IMR-90 (cell line): ENCODE measurements around the gene BBS5. TPM values are rescaled to one million over a fixed set of nuclear protein-coding genes. Genes with fewer than 3 reads are reported as not detected.
A peak's percentile ranks its signal among the peaks of the same experiment; 100 is the strongest.

Experiments used
- ATAC-seq: fragments of 200-7000 bp; cut with Tn5 transposase; 2 replicates; pipeline ENCODE4 v1.9.1; 2020; ENCODE audit warnings: low read depth, mild to moderate bottlenecking, moderate library complexity
- BruUV-seq: library from RNA; stranded (reverse); fragments of 400-500 nt; replicated peaks from 2 replicates; lab custom pipeline; 2021; lab: Mats Ljungman, UMichigan
- CTCF ChIA-PET: fragments of 300-600 bp; formaldehyde crosslinking; extraction: SDS; loops from one replicate; lab custom pipeline; 2021; ENCODE audit warnings: antibody characterized with exemption; lab: Yijun Ruan, JAX
- POLR2A ChIA-PET: fragments of 300-600 bp; sonication (Branson Sonifier 250); formaldehyde crosslinking; loops from one replicate; lab custom pipeline; 2022; ENCODE audit warnings: antibody characterized with exemption; ENCODE audit not compliant: unreplicated experiment; lab: Charles Lee
- DNase-seq: peaks from one replicate; pipeline ENCODE4 v3.0.0; 2013
- H2AFZ ChIP-seq: replicated peaks from 2 replicates; pipeline ENCODE3; 2013; ENCODE audit warnings: low read length, mild to moderate bottlenecking; ENCODE audit not compliant: poor library complexity
- H2AK5ac ChIP-seq: 2 replicates; pipeline ENCODE4 v1.6.1; 2013; ENCODE audit warnings: low read depth, low read length, inconsistent platforms
- H2AK9ac ChIP-seq: replicated peaks from 2 replicates; pipeline ENCODE3; 2013; ENCODE audit warnings: mild to moderate bottlenecking, low read depth, low read length, moderate library complexity; ENCODE audit not compliant: poor library complexity
- H2BK120ac ChIP-seq: 2 replicates; pipeline ENCODE4 v1.6.1; 2013; ENCODE audit warnings: low read depth, low read length, inconsistent platforms
- H2BK15ac ChIP-seq: 3 replicates; pipeline ENCODE4 v1.6.1; 2013; ENCODE audit warnings: low read depth, low read length, inconsistent platforms
- H2BK20ac ChIP-seq: 2 replicates; pipeline ENCODE4 v1.6.1; 2013; ENCODE audit warnings: low read depth, mild to moderate bottlenecking, inconsistent platforms, low read length, moderate library complexity
- H2BK5ac ChIP-seq: 2 replicates; pipeline ENCODE4 v1.6.1; 2013; ENCODE audit warnings: mild to moderate bottlenecking, low read depth, low read length, inconsistent platforms; ENCODE audit not compliant: poor library complexity, severe bottlenecking
- H3K14ac ChIP-seq: replicated peaks from 2 replicates; pipeline ENCODE4 v1.6.1; 2013; ENCODE audit warnings: low read depth, low read length, inconsistent platforms
- H3K18ac ChIP-seq: 2 replicates; pipeline ENCODE4 v1.6.1; 2013; ENCODE audit warnings: low read depth, low read length, control low read depth
- H3K23ac ChIP-seq: 2 replicates; pipeline ENCODE4 v1.6.1; 2013; ENCODE audit warnings: low read depth, low read length, inconsistent platforms
- H3K27ac ChIP-seq: 2 replicates; pipeline ENCODE4 v1.5.1; 2013; ENCODE audit warnings: mild to moderate bottlenecking, control low read depth, low read length; ENCODE audit not compliant: insufficient read depth
- H3K27me3 ChIP-seq: 2 replicates; pipeline ENCODE4 v1.6.1; 2013; ENCODE audit warnings: low read length; ENCODE audit not compliant: control insufficient read depth, insufficient read depth
- H3K36me3 ChIP-seq: 2 replicates; pipeline ENCODE4 v1.6.1; 2013; ENCODE audit warnings: low read length, mixed read lengths; ENCODE audit not compliant: control insufficient read depth, insufficient read depth
- H3K4ac ChIP-seq: 2 replicates; pipeline ENCODE4 v1.6.1; 2013; ENCODE audit warnings: low read depth, low read length, inconsistent platforms
- H3K4me1 ChIP-seq: 2 replicates; pipeline ENCODE4 v1.6.1; 2013; ENCODE audit warnings: low read length, mixed read lengths; ENCODE audit not compliant: control insufficient read depth, insufficient read depth
- H3K4me2 ChIP-seq: 2 replicates; pipeline ENCODE4 v1.6.1; 2013; ENCODE audit warnings: low read depth, mild to moderate bottlenecking, control low read depth, low read length, moderate library complexity
- H3K4me3 ChIP-seq: 2 replicates; pipeline ENCODE4 v1.5.1; 2013; ENCODE audit warnings: low read depth, mild to moderate bottlenecking, control low read depth, low read length, moderate library complexity; ENCODE audit not compliant: insufficient read depth
- H3K56ac ChIP-seq: 2 replicates; pipeline ENCODE4 v1.6.1; 2013; ENCODE audit warnings: low read length, inconsistent platforms; ENCODE audit not compliant: insufficient read depth; ENCODE audit errors: extremely low read depth
- H3K79me1 ChIP-seq, 2 experiments: 2 replicates each; pipeline ENCODE4 v1.6.1; 2013; ENCODE audit warnings: low read length in 2 of 2, inconsistent platforms in 1 of 2, low read depth in 1 of 2
- H3K9ac ChIP-seq: 2 replicates; pipeline ENCODE4 v1.6.1; 2013; ENCODE audit warnings: low read depth, low read length, control low read depth
- H3K9me1 ChIP-seq: 2 replicates; pipeline ENCODE4 v1.6.1; 2013; ENCODE audit warnings: low read length, inconsistent platforms; ENCODE audit not compliant: insufficient read depth
- H3K9me3 ChIP-seq: 2 replicates; pipeline ENCODE4 v1.6.1; 2013; ENCODE audit warnings: low read length; ENCODE audit not compliant: control insufficient read depth, insufficient read depth
- H4K20me1 ChIP-seq: 2 replicates; pipeline ENCODE4 v1.6.1; 2013; ENCODE audit warnings: low read length, inconsistent platforms; ENCODE audit not compliant: insufficient read depth
- H4K5ac ChIP-seq: 2 replicates; pipeline ENCODE4 v1.6.1; 2013; ENCODE audit warnings: mild to moderate bottlenecking, low read depth, low read length, control low read depth
- H4K8ac ChIP-seq, 2 experiments: 2 replicates each; pipeline ENCODE4 v1.6.1; 2013; ENCODE audit warnings: low read depth in 2 of 2, low read length in 2 of 2, control low read depth in 1 of 2, inconsistent platforms in 1 of 2
- H4K91ac ChIP-seq: 2 replicates; pipeline ENCODE4 v1.6.1; 2013; ENCODE audit warnings: low read depth, low read length, inconsistent platforms; ENCODE audit not compliant: insufficient read depth
- BHLHE40 ChIP-seq: fragments of 150-350 bp; IDR thresholded peaks from 2 replicates; pipeline ENCODE4 v1.6.1; 2016; ENCODE audit warnings: mild to moderate bottlenecking, low read depth, low read length
- CEBPB ChIP-seq: IDR thresholded peaks from 2 replicates; pipeline ENCODE4 v1.6.1; 2012; ENCODE audit warnings: low read depth, low read length, improper control_type of control experiment
- CHD1 ChIP-seq: IDR thresholded peaks from 2 replicates; pipeline ENCODE4 v1.6.1; 2012; ENCODE audit warnings: low read depth, low read length, improper control_type of control experiment
- FOS ChIP-seq: fragments of 150-350 bp; IDR thresholded peaks from 2 replicates; pipeline ENCODE4 v1.6.1; 2016; ENCODE audit warnings: low read depth, low read length
- MAFK ChIP-seq: IDR thresholded peaks from 2 replicates; pipeline ENCODE4 v1.6.1; 2012; ENCODE audit warnings: low read depth, low read length, improper control_type of control experiment
- MAZ ChIP-seq: IDR thresholded peaks from 2 replicates; pipeline ENCODE4 v1.6.1; 2012; ENCODE audit warnings: low read depth, mild to moderate bottlenecking, low read length, improper control_type of control experiment, moderate library complexity, borderline replicate concordance
- MXI1 ChIP-seq: IDR thresholded peaks from 2 replicates; pipeline ENCODE4 v1.6.1; 2012; ENCODE audit warnings: low read depth, mild to moderate bottlenecking, low read length, moderate library complexity, borderline replicate concordance
- NFE2L2 ChIP-seq: fragments of 150-350 bp; IDR thresholded peaks from 2 replicates; pipeline ENCODE4 v1.6.1; 2016; ENCODE audit warnings: low read depth, mild to moderate bottlenecking, low read length
- POLR2A ChIP-seq: IDR thresholded peaks from 2 replicates; pipeline ENCODE4 v1.6.1; 2012; ENCODE audit warnings: mild to moderate bottlenecking, low read depth, low read length
- RAD21 ChIP-seq: IDR thresholded peaks from 2 replicates; pipeline ENCODE4 v1.6.1; 2012; ENCODE audit warnings: low read length, improper control_type of control experiment
- RCOR1 ChIP-seq: IDR thresholded peaks from 2 replicates; pipeline ENCODE4 v1.6.1; 2012; ENCODE audit warnings: mild to moderate bottlenecking, low read length, improper control_type of control experiment; ENCODE audit not compliant: insufficient replicate concordance
- RFX5 ChIP-seq: IDR thresholded peaks from 2 replicates; pipeline ENCODE4 v1.8.0; 2012; ENCODE audit warnings: low read depth, mild to moderate bottlenecking, low read length, moderate library complexity
- SMC3 ChIP-seq: fragments of 150-350 bp; IDR thresholded peaks from 2 replicates; pipeline ENCODE4 v1.6.1; 2016; ENCODE audit warnings: low read depth, mild to moderate bottlenecking, antibody characterized with exemption, low read length, moderate library complexity
- WGBS, 2 experiments: methylation state at CpG; one replicate each; pipeline versions ENCODE4 v1.1.5 to v1.1.7; 2013; ENCODE audit warnings: missing lambda C conversion rate in 2 of 2; ENCODE audit not compliant: insufficient read length in 1 of 2; ENCODE audit errors: extremely low coverage in 2 of 2; 5-methylcytosine and 5-hydroxymethylcytosine counted together
- dilution Hi-C: fragments of 300-500 bp; cut with HindIII; formaldehyde crosslinking; loops from one replicate; pipeline ENCODE4 v1.14.3; 2018; ENCODE audit warnings: low sequenced_read_pairs; ENCODE audit not compliant: unreplicated experiment
- in situ Hi-C: fragments of 300-500 bp; cut with MboI; formaldehyde crosslinking; loops from 3 replicates; pipeline ENCODE4 v1.14.3; 2019; ENCODE audit warnings: low sequenced_read_pairs, inconsistent platforms, mixed read lengths
- intact Hi-C: fragments of 100-400 bp; cut with micrococcal nuclease; formaldehyde crosslinking; loops from 2 replicates; pipeline ENCODE4 v1.10.0; 2022
- polyA plus RNA-seq, 3 experiments: library from polyadenylated mRNA; depleted of rRNA; stranded (reverse); fragments of >200 nt; gene quantifications; 2 replicates each; pipeline ENCODE4 v1.2.3, GENCODE V29; 2012; ENCODE audit warnings: low replicate concordance in 1 of 3
- total RNA-seq: library from RNA; depleted of rRNA; stranded (reverse); fragments of >200 nt; gene quantifications from 2 replicates; pipeline ENCODE4 v1.2.3, GENCODE V29; 2012
- TF ChIP-seq, protein P1 (sequence below): conservative IDR thresholded peaks from 2 replicates; pipeline ENCODE4 v1.5.1; 2012; ENCODE audit warnings: mild to moderate bottlenecking, low read depth, low read length, improper control_type of control experiment
- TF ChIP-seq, protein P2 (sequence below): fragments of 150-350 bp; IDR thresholded peaks from 2 replicates; pipeline ENCODE4 v1.6.1; 2017; ENCODE audit warnings: mild to moderate bottlenecking, antibody characterized with exemption, low read length, low read depth
- TF ChIP-seq, protein P3 (sequence below): fragments of 150-350 bp; IDR thresholded peaks from 2 replicates; pipeline ENCODE4 v1.6.1; 2016; ENCODE audit warnings: low read depth, mild to moderate bottlenecking, low read length, moderate library complexity, borderline replicate concordance

Gene BBS5
- total and polyA plus RNA-seq, 2 of the 4 experiments (the other 2 are of a cell fraction), result 1.4 to 4.1 TPM

DNA sequence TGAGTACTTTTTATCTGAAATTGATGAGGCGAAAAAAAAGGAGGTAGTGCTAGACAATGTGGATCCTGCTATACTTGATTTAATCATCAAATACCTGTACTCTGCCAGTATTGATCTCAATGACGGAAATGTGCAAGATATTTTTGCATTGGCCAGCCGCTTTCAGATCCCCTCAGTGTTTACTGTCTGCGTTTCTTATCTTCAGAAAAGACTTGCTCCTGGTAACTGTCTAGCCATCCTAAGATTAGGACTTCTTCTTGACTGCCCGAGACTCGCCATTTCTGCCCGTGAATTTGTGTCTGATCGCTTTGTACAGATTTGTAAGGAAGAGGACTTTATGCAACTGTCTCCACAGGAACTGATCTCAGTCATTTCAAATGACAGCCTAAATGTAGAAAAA, 30.7 kb downstream of the BBS5 start:
- no TSS peak for BruUV-seq
- H2AFZ ChIP-seq, result no peak overlapping the region
- no peak overlapping the region for H3K18ac ChIP-seq
- DNase-seq (no peak), ATAC-seq (no peak)
- no peak overlapping the region for H3K14ac ChIP-seq
- H2BK5ac ChIP-seq, result no peak overlapping the region
- no peak overlapping the region for H3K56ac ChIP-seq
- no peak overlapping the region for H4K91ac ChIP-seq
- H4K5ac ChIP-seq, result no peak overlapping the region
- no peak for TF ChIP-seq CEBPB
- no peak for TF ChIP-seq RCOR1
- no peak for TF ChIP-seq RFX5
- TF ChIP-seq NFE2L2, result no peak
- no peak for TF ChIP-seq MAZ
- TF ChIP-seq, protein P1, sequence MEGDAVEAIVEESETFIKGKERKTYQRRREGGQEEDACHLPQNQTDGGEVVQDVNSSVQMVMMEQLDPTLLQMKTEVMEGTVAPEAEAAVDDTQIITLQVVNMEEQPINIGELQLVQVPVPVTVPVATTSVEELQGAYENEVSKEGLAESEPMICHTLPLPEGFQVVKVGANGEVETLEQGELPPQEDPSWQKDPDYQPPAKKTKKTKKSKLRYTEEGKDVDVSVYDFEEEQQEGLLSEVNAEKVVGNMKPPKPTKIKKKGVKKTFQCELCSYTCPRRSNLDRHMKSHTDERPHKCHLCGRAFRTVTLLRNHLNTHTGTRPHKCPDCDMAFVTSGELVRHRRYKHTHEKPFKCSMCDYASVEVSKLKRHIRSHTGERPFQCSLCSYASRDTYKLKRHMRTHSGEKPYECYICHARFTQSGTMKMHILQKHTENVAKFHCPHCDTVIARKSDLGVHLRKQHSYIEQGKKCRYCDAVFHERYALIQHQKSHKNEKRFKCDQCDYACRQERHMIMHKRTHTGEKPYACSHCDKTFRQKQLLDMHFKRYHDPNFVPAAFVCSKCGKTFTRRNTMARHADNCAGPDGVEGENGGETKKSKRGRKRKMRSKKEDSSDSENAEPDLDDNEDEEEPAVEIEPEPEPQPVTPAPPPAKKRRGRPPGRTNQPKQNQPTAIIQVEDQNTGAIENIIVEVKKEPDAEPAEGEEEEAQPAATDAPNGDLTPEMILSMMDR, result no peak
- no peak for TF ChIP-seq CHD1
- no peak for TF ChIP-seq POLR2A
- no peak for TF ChIP-seq BHLHE40
- TF ChIP-seq, protein P2, sequence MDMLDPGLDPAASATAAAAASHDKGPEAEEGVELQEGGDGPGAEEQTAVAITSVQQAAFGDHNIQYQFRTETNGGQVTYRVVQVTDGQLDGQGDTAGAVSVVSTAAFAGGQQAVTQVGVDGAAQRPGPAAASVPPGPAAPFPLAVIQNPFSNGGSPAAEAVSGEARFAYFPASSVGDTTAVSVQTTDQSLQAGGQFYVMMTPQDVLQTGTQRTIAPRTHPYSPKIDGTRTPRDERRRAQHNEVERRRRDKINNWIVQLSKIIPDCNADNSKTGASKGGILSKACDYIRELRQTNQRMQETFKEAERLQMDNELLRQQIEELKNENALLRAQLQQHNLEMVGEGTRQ, result no peak
- TF ChIP-seq, protein P3, sequence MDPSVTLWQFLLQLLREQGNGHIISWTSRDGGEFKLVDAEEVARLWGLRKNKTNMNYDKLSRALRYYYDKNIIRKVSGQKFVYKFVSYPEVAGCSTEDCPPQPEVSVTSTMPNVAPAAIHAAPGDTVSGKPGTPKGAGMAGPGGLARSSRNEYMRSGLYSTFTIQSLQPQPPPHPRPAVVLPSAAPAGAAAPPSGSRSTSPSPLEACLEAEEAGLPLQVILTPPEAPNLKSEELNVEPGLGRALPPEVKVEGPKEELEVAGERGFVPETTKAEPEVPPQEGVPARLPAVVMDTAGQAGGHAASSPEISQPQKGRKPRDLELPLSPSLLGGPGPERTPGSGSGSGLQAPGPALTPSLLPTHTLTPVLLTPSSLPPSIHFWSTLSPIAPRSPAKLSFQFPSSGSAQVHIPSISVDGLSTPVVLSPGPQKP, result no peak
- TF ChIP-seq MXI1, result no peak
- no peak for TF ChIP-seq MAFK
- no peak for TF ChIP-seq FOS
- no peak for TF ChIP-seq RAD21
- TF ChIP-seq SMC3, result no peak
- intact Hi-C loops (no loop called here), in situ Hi-C loops (no loop called here), dilution Hi-C loops (no loop called here)
- no peak overlapping the region for H3K4me3 ChIP-seq
- no peak overlapping the region for H2BK120ac ChIP-seq
- H3K9me1 ChIP-seq, result peaks cover 5% of the 10 kb centered on the region; the same call in 1 of the 2 replicates
- H3K9ac ChIP-seq, result no peak overlapping the region
- H4K20me1 ChIP-seq, result no peaks in the 10 kb centered on the region
- no peak overlapping the region for H3K4ac ChIP-seq
- H3K27ac ChIP-seq, result no peak overlapping the region
- H3K79me1 ChIP-seq, result no peaks in the 10 kb centered on the region
- H3K9me3 ChIP-seq, result 0 out of 2 replicates have a peak, but pooled peaks cover 3% of the 10 kb centered on the region
- no peak overlapping the region for H2AK9ac ChIP-seq
- WGBS, 2 experiments, result 82% methylated on average over 2 of the region's 8 CpGs; no CpG with 5 or more reads in 1 of the 2 experiments
- H2BK15ac ChIP-seq, result no peak overlapping the region
- no peak overlapping the region for H3K23ac ChIP-seq
- peak overlapping the region; percentile 9; the same call in 1 of the 2 replicates for H2BK20ac ChIP-seq
- POLR2A ChIA-PET, result no interaction called here
- H3K27me3 ChIP-seq, result no peaks in the 10 kb centered on the region
- no peak overlapping the region for H3K4me2 ChIP-seq
- no peak overlapping the region for H4K8ac ChIP-seq
- H3K4me1 ChIP-seq, result peaks cover 2% of the 10 kb centered on the region; the same call in 1 of the 2 replicates
- H2AK5ac ChIP-seq, result no peak overlapping the region
- no peaks in the 10 kb centered on the region for H3K36me3 ChIP-seq
- CTCF ChIA-PET, result no interaction called here
